HG03039 (cell line): ENCODE data around the gene LYPD5.
A peak's percentile ranks its signal among the peaks of the same experiment; 100 is the strongest.
"Not testable (repeated sequence)": the region's sequence is repeated elsewhere in the genome, so short reads cannot be mapped to it uniquely, and the experiment has no call there.

Source experiments
- ATAC-seq: cut with Tn5 transposase; IDR thresholded peaks from one replicate; pipeline ENCODE4 v1.9.1; 2021; ENCODE audit warnings: mild to moderate bottlenecking, moderate library complexity; ENCODE audit not compliant: unreplicated experiment

Gene LYPD5

DNA sequence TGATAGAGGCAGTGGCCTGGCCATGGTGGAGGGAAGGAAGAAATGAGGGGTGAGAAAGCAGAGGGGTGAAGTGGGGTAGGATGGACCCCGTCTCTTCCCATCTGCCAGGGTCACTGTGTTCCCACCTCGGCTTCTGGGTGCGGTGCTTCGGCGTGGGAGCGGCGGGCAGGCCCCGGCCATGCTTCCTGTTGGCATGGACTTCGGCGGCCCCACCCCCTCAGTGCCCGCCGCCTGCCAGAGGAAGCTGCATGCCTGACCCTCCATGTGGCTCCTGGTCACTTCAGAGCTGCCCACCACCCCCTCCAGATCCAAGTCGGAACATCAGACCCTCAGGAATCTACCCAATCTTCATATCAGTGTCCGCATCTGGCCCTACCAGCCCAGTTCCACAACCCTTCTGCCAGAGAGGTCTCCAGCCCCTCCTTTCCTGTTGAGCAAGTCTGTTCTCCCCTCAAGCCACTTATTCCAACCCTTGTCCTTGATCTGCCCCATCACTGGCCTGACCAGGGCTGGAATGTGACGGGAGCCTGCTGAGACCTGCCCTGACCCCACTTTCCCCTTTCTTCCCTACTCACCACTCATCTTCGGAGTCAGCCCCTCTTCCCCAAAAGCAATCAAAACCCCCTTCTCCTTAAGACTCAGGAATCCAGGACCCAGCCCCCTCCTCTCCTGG, 23.0 kb downstream of the LYPD5 start:
- ATAC-seq: no peak

DNA sequence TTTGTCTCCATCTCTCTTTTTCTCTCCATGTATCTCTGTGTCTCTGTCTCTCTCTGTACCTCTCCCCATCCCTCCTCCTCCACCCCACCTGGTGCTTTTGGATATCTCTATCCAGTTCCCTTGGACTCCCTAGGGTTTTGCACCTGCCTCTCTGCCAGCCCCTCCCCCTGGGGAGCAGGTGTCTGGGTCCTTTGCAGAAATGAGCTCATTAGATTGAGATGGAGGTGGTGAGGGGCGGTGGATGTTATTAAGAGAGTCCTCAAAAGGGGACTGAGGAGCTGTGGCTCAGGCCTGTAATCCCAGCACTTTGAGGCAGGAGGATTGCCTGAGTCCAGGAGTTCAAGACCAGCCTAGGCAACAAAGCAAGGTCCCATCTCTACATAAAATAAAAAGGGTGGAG, 23.6 kb downstream of the LYPD5 start:
- no peak for ATAC-seq

DNA sequence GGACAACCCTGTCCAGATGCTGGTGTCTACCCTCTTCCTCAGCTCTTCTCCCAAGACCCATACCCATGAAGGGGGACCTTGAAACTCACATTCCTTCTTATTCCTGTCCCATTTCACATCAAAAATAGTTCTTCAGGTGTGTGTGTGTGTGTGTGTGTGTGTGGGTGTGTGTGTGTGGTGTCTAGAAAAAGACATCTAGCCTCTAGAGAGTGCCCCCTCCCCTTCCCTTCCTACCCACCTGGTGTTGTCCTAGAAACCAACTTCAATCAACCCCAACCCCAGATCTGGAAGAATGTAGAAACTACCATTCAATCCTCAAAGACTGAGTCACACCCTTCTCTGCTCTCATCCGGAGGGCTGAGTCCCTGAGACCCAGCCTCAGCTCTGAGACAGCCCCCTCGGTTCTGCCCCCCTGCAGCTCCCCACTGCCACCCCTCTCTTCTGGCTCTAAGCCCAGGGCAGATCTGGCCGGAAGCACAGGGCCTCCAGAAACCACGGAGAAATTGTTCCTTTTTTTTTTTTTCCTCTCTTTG, 25.0 kb downstream of the LYPD5 start:
- ATAC-seq: no peak

DNA sequence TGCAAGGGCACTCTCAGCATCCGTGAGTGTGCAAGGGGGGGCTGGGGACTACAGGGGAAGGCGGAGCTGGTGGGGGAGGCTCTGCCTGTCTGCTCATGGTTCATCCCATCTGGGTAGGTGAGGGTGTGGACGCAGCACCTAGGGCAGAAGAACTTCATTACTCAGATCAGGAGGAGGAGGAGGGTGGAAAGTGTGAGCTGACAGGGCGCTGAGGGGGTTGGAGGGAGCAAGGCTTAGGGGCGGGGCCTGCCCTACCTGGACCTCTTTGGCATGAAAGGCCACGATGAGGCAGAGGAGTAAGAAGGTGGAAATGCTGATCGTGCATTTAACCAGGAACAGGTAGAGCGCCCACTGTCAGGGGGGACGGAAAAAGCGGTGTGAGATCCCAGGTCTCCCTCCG, 26.0 kb downstream of the LYPD5 start:
- no peak for ATAC-seq

DNA sequence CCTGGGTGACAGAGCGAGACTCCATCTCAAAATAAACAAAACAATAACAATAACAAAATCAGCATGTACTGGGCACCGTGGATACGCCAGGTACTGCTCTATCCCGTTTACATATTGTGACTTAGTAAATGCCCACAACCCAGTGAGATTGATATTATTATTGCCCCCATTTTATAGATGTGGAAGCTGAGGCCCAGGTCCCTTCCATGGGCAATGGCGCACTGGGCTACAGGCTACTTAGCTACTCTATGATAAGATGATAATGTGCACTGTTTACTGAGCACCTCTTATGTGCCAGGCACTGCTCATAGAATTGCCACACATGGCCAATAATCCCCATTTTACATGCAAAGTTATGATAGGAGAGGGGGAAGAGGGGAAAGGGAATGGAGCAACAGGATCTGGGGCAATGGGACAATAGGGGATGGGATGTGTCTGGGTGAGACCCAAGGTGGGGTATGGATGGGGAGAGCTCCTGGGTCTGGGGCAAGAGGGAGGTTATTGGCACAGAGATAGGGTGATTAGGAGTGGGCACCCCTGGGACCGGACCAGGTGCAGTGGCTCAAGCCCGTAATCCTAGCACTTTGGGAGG, 26.9 kb downstream of the LYPD5 start:
- ATAC-seq: no peak

DNA sequence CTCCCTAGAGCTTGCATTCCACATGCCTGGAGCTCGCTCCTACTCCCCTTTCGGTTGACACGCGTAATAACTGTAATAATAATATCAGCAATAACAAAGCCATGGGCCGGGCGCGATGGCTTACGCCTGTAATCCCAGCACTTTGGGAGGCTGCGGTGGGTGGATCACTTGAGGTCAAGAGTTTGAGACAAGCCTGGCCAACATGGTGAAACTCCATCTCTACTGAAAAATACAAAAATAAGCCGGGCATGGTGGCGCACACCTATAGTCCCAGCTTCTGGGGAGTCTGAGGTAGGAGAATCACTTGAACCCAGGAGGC, 27.3 kb downstream of the LYPD5 start:
- not testable (repeated sequence) for ATAC-seq

DNA sequence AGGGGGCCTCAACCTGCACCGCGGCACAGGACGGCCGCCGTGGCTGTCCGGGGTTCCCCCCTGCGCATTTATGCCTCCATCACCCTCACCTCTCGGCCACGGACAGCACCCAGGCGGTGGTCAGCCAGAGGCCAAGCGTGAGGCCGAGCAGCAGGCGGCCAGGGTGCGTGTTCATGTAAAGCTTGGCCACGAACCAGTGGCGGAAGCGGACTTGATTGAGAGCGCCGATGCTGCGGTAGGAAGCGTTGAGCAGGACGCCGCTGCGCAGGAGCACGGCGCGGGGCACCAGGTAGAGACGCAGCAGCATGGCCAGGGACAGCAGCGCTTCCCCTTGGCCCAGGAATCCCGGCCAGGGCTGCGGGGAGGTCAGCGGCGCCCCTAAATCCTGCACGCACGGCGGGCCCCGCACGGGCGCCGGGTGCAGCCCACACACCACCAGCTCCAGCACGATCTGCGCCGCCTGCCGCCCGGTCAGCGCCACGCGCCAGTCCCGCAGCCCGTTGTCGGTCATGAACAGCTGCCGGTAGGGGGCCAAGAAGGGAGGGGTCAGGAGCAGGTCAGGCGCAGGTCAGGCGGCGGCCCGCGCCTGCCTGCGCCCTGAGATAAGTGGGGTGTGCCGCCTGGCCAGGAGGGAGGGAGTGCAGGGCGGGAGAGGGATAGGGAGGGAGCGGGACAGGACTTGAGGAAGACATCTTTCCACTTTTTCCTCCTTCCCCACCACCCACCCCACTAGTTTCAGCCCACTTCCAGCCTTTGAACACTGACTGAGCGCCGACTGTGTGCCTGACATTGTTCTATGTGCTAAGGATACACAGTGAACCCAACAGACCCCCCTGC, 27.9 kb downstream of the LYPD5 start:
- ATAC-seq: no peak

DNA sequence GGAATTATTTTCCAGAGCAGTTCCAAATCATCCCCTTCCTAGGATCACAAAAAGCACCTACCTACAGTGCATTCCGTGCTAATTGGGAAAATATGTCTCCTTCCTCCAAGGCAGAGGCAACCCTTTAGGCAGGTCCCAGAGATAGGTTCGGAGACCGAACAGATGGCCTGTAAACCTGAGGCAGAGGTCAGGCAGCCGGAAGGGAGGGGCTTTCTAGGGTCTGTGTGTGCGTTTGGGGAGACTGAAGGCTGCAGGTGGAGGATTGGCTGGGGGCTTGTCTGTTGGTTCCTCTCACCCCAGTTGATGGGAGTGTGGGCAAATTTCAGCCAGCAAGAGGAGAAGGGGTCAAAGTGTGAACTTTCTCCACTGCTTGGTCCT, 28.5 kb downstream of the LYPD5 start:
- no peak for ATAC-seq

DNA sequence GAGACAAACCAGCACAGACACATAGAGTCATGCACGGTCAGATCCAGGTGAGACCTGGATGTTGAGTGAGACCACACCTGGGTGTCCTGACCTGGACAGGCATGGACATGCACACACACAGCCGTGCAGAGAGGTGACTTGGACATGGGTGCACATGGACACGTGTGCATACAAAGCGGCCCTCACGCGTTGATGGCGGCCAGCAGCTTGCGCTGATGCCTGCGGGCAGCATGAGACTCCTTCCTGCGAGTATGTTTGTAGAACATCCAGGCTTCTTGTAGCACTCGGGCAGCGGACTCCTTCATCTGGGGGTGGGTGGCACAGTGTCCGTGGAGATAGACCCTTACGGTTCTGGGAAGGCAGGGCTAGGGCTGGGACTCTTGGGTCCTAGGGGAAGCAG, 33.0 kb downstream of the LYPD5 start:
- no peak for ATAC-seq

DNA sequence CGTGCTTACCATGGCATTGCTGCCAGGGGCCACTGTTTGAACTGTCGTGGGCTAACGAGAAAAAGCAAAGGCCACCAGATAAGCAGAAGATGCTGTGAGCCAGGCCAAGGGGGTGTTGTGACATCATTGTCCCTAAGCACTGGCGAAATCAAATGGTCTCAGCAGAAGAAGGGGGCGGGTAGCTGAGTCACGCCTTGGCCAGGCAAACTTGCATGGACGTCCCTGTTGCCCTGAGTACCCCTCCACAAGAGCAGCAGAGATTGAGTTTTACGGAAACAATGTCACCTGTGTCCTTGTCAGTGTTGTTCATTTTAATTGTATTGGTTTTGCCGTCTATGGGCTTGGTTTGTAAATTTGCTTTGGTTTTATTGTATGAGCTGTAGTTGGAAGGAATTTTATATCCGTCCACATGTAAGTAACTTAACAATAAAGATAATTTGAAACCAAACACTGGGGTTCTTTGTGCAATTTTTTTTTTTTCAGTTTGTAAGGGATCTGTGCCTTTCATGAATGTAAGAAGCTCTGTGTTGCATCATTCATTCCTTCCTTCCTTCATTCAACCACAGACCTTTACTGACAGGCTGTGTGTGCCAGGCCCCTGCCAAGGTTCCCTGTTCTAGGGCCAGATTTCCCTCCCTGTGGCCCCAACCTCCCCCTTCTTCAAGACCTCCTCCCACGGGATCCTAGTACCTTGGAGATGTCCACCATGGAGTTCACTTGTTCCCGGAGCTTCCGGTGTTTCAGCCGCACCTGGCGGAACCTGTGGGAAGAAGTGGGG, 33.8 kb downstream of the LYPD5 start:
- no peak for ATAC-seq

DNA sequence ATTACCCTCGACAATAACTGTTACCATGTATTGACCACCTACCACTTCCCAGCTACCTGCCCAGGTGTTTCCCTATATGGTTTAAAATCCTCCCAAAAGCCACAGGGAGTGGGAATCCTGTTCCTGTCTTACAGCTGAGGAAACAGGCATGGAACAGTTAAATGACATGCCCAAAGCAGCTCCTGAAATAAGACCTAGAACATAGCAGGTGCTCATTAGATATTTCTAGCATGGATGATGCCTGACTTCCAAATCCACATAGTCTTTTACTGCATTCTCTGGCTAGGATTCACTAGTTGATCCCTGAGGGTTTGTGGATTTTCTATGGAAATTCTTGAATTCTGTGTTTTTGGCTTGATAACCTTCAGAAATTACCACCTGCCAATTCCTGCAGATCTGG, 34.4 kb downstream of the LYPD5 start:
- no peak for ATAC-seq

DNA sequence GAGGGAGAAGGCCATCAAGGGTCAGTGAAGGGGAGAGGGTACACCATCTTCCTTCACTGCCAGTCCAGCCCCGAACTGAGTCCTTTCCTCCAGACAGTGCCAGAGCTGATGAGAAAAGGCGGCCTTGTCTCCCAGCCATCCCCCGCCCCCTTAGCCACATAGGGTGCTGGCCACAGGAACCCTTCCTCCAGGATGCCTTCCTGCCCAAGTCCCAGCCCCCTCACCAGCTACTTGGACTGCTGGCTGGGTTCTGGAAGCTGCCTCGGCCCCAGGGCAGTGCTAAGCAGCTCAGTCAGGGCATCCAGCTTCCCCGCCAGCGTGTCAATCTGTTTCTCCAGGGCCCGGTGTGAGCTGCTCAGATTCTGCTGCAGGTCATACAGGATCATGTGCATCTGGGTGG, 34.9 kb downstream of the LYPD5 start:
- ATAC-seq: no peak

DNA sequence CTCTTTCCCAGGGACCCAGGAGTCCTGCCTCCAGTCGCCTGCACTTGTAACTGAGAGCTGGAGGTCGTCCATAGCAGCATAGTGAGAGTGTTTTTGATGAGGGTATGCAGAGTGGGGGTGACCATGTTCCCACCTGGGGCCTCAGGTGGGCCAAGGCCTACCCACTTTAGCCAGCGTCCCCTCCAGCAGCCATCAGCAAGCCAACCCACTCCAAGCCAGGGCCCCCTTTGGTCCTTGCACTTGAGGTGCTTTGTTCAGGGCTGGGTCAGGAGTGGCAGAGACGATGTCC, 35.5 kb downstream of the LYPD5 start:
- ATAC-seq: no peak

DNA sequence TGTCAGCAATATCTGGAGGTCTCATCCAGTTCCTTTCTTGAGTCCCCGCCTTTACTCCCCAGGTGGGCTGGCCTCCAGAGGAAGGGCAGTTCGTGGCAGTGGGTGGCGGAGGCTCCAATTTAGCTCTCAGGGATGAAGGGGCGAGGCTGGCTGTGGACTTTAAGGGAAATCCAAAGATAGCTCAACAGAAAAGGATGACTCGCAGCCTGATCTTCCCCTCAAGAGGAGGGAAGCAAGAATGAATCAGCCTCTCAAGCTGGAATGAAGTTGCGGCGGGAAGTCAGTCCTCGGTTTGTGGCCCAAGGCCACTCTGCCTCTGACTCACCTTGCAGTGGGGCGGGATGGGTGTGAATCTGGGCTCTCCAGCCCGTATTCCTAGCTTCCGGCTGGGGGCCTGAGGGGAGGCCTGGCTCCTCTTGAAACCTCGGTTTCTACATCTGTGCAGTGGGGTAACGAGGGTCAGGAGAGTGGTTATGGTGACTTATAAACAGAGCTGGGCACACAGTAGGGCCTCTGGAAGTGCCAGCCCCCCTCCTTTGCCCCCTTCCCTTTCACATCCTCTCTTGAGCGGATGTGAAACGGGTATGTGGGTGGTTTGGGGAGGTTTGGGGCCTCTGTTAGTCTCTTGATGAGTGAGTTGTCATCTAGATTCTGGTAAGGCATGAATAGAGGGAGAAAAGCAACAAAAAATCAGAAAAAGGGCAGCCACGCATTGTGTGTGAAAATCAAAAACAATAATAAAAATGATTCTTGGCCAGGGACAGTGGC, 37.0 kb downstream of the LYPD5 start:
- peak; percentile 40 for ATAC-seq

DNA sequence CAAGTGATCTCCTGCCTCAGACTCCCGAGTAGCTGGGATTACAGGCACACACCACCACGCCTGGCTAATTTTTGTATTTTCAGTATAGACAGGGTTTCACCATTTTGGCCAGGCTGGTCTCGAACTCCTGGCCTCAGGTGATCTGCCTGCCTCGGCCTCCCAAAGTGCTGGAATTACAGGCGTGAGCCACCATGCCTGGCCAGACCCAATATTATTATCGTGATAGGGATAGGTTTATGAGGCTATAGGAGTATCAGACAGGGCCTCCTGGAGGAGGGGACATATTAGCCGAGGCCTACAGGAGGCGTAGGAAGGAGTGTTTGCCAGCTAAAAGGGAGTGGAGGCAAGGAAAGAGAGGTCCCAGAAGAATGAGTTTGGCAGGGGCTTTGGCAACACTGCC, 37.6 kb downstream of the LYPD5 start:
- ATAC-seq: not testable (repeated sequence)

DNA sequence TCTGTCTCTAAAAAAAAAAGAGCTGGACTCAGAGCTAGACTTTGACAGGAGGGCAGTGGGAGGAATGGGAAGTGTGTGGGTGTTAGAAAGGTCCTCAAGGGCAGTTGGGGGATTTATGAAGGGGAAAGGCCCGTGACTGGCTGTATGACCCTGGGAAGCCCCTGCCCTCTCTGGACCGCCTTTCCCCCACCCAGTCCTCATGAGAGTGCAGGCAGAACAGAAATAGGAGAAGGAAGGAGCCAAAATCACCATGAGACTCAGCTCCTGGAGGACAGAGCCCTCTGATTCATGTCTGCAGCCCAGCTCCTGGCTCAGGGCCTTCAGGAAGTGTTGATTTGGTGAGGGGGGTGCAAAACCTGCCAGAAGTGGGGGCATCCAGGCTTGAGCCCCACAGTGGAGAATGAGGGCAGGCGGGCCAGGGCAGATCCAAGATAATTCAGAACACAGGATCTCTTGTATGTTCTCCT, 38.7 kb downstream of the LYPD5 start:
- ATAC-seq: no peak

DNA sequence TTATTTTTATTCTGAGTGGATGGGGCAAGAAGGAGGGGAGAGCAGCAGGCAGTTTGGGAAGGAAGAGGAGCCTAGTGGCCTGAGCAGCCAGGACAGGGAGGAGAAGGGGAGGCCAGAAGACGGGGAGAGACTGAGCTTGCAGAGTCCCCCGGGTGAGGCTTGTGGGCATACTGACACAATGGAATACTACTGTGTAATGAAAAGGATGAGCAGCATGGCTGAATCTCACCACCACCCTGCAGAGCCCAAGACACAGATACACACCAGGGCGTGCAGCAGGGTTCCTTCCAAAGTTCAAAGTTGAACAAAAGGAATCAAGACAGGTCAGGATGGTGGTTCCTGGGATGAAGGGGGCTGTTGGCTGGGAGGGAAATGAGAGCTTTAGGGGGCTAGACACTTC, 39.4 kb downstream of the LYPD5 start:
- ATAC-seq: no peak

DNA sequence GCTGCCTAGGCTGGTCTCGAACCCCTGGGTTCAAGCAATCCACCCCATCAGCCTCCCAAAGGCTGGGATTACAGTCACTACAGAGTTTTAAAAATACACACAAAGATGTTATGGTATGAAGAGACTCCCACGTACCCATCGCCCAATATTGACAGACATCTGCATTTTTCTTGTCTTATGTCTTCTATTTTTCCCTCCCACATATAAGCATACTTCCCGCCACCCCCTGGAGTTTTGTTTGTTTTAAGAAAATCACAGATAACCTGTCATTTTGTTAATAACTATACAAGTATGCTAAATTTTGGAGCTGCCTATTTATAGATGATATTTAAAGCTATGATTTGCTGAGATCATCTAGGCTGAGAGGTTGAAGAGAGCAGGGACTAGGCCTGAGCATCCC, 41.3 kb downstream of the LYPD5 start:
- ATAC-seq: no peak

DNA sequence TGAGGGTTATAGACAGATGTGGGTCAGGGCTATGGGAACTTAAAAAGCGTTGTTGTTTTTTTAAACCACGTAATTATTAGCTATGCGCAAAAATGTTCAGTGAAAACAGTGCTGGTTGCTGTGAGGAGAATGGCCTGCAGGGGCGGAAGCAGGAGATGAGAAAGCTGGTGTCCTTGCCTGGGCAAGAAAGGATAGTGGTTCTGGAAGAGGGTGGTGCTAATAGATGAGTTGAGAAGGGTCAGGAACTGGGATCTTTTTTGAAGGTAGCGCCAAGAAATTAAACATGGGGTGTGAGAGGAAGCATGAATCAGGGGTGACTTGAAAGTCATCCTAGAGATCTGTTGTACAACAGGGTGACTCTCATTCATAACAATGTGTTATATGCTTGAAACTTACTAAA, 42.7 kb downstream of the LYPD5 start:
- no peak for ATAC-seq

DNA sequence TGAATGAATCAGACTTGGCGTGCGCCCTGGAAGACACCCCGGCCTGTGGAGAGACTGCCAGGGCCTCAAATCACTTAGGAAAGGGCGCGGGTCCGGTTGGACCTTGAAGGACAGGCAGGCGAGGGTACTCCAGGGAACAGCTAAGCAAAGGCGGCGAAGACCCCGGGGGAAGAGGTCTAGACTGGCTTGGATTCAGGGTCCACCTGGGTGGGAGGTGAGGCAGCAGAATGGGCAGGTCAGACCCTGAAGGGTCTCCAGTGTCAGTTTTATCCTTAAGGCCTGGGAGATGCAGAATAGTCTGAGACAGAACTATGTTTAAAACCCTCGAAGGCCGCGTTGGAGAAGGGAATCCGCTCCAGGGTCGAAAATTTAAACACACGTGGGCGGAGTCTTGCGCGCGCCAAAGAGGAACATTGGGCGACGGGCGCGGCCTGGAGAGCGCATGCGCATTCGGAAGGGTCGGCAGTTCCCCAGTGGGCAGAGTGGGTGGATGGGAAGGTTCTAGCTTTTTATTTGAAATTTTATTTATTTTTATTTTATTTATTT, 46.9 kb downstream of the LYPD5 start:
- ATAC-seq: peak; percentile 18
